HEK293T (cell line): ENCODE data around the gene DDX46.
"Not testable (repeated sequence)": the region's sequence is repeated elsewhere in the genome, so short reads cannot be mapped to it uniquely, and the experiment has no call there.

Source experiments
- CTCF ChIA-PET: fragments of 350-600 bp; formaldehyde crosslinking; extraction: SDS; loops from one replicate; lab custom pipeline; 2021; ENCODE audit warnings: antibody characterized with exemption, inconsistent platforms; lab: Yijun Ruan, JAX
- POLR2A ChIA-PET: fragments of 350-600 bp; formaldehyde crosslinking; extraction: SDS; loops from one replicate; lab custom pipeline; 2020; ENCODE audit warnings: antibody characterized with exemption, inconsistent platforms; lab: Yijun Ruan, JAX
- DNase-seq: peaks from one replicate; pipeline ENCODE4 v3.0.0; 2012; ENCODE audit warnings: mixed read lengths; ENCODE audit errors: extremely low spot score
- ARNT ChIP-seq: fragments of 450-650 bp; IDR thresholded peaks from 2 replicates; pipeline ENCODE4 v1.6.1; 2017; ENCODE audit warnings: mild to moderate bottlenecking
- BHLHE40 ChIP-seq: fragments of 450-650 bp; IDR thresholded peaks from 2 replicates; pipeline ENCODE4 v1.6.1; 2016; ENCODE audit warnings: mild to moderate bottlenecking, moderate library complexity, borderline replicate concordance
- CTBP1 ChIP-seq: fragments of 450-650 bp; IDR thresholded peaks from 2 replicates; pipeline ENCODE4 v1.6.1; 2016; ENCODE audit warnings: borderline replicate concordance
- FOXA1 ChIP-seq: fragments of 450-650 bp; IDR thresholded peaks from 2 replicates; pipeline ENCODE4 v1.6.1; 2016; ENCODE audit warnings: mild to moderate bottlenecking
- FOXK2 ChIP-seq: fragments of 450-650 bp; IDR thresholded peaks from 2 replicates; pipeline ENCODE4 v1.6.1; 2016; ENCODE audit warnings: mild to moderate bottlenecking
- FOXM1 ChIP-seq: fragments of 450-650 bp; IDR thresholded peaks from 2 replicates; pipeline ENCODE4 v1.6.1; 2017; ENCODE audit warnings: mild to moderate bottlenecking, borderline replicate concordance
- HDGF ChIP-seq: fragments of 450-650 bp; IDR thresholded peaks from 2 replicates; pipeline ENCODE4 v1.6.1; 2017; ENCODE audit warnings: antibody characterized with exemption, borderline replicate concordance
- L3MBTL2 ChIP-seq: fragments of 450-650 bp; conservative IDR thresholded peaks from 2 replicates; pipeline ENCODE4 v1.6.1; 2016; ENCODE audit warnings: mild to moderate bottlenecking
- LEF1 ChIP-seq: fragments of 450-650 bp; IDR thresholded peaks from 2 replicates; pipeline ENCODE4 v1.6.1; 2017; ENCODE audit warnings: mild to moderate bottlenecking, borderline replicate concordance
- NFRKB ChIP-seq: fragments of 450-650 bp; IDR thresholded peaks from 2 replicates; pipeline ENCODE4 v1.6.1; 2016; ENCODE audit warnings: mild to moderate bottlenecking, moderate library complexity
- PKNOX1 ChIP-seq: fragments of 450-650 bp; IDR thresholded peaks from 2 replicates; pipeline ENCODE4 v1.6.1; 2016
- SP1 ChIP-seq: fragments of 450-650 bp; IDR thresholded peaks from 2 replicates; pipeline ENCODE4 v1.6.1; 2017
- SUZ12 ChIP-seq: fragments of 450-650 bp; IDR thresholded peaks from 2 replicates; pipeline ENCODE4 v1.6.1; 2016; ENCODE audit warnings: mild to moderate bottlenecking
- TARDBP ChIP-seq: fragments of 450-650 bp; IDR thresholded peaks from 2 replicates; pipeline ENCODE4 v1.6.1; 2016
- ZNF384 ChIP-seq: fragments of 450-650 bp; IDR thresholded peaks from 2 replicates; pipeline ENCODE4 v1.6.1; 2016

The DDX46 gene

GRCh38 chr5:134833340-134834032, 74.9 kb downstream of the DDX46 start:
- no peak for DNase-seq
- CTCF ChIA-PET: no interaction called here
- POLR2A ChIA-PET: interaction anchor here (1.5 kb wide), 1 partner anchor 12 kb away, joined by 6 read pairs; the partner anchor contains the start of gene C5orf24
- TF ChIP-seq FOXK2 (no peak), BHLHE40 (no peak), NFRKB (no peak), CTBP1 (no peak), PKNOX1 (no peak)

- POLR2A ChIA-PET: no interaction called here
- no peak for DNase-seq
- TF ChIP-seq SUZ12: no peak
- no peak for TF ChIP-seq PKNOX1
- TF ChIP-seq LEF1: no peak
- no peak for TF ChIP-seq FOXM1
- TF ChIP-seq CTBP1: no peak
- CTCF ChIA-PET: no interaction called here
Observed at GRCh38 chr5:134835623-134836022, 77.0 kb downstream of the DDX46 start.

- TF ChIP-seq FOXK2 (no peak), SUZ12 (no peak), FOXM1 (no peak), TARDBP (no peak), ZNF384 (no peak), LEF1 (no peak)
- CTCF ChIA-PET: no interaction called here
- POLR2A ChIA-PET: interaction anchor here (1.4 kb wide), 1 partner anchor 8 kb away, joined by 6 read pairs; the partner anchor contains the start of gene C5orf24
- DNase-seq: no peak
Observed at GRCh38 chr5:134837530-134838181, 79.1 kb downstream of the DDX46 start.

GRCh38 chr5:134838361-134838760, 79.8 kb downstream of the DDX46 start:
- DNase-seq, CTCF ChIA-PET, POLR2A ChIA-PET: not testable (repeated sequence)

- POLR2A ChIA-PET: no interaction called here
- TF ChIP-seq ARNT: no peak
- TF ChIP-seq NFRKB: no peak
- TF ChIP-seq PKNOX1: 0 out of 2 replicates have a peak, but pooled peaks have one; percentile 1
- no peak for TF ChIP-seq FOXA1
- no peak for TF ChIP-seq HDGF
- TF ChIP-seq FOXM1: no peak
- CTCF ChIA-PET: interaction anchor here (0.6 kb wide), 1 partner anchor 19 kb away, joined by 6 read pairs; no protein-coding TSS in a partner anchor
- no peak for DNase-seq
Observed at GRCh38 chr5:134840811-134841210, 82.2 kb downstream of the DDX46 start.

- TF ChIP-seq HDGF (no peak), PKNOX1 (no peak), ARNT (no peak), SUZ12 (no peak), LEF1 (no peak), CTBP1 (no peak), ZNF384 (no peak), SP1 (no peak), FOXA1 (no peak), BHLHE40 (no peak), NFRKB (no peak), TARDBP (no peak), L3MBTL2 (no peak)
- CTCF ChIA-PET: no interaction called here
- no peak for DNase-seq
- POLR2A ChIA-PET: interaction anchor here (1.9 kb wide), 1 partner anchor 30 kb away, joined by 23 read pairs; the partner anchor contains the start of gene TXNDC15
Observed at GRCh38 chr5:134844252-134844651, 85.7 kb downstream of the DDX46 start.
